Subcutaneous abdominal adipose tissue (tissue), 5 donors: ENCODE results near the gene LRRIQ1.

ENCODE experiments used
- H3K27ac ChIP-seq: one replicate; pipeline ENCODE4 v1.7.0; 2013; ENCODE audit warnings: low read depth, mild to moderate bottlenecking, inconsistent platforms, low read length, moderate library complexity
- H3K27me3 ChIP-seq, 5 donors: one replicate each; pipeline ENCODE4 v1.7.0; 2013; ENCODE audit warnings: low read length in 5 of 5, inconsistent platforms in 1 of 5; ENCODE audit not compliant: control insufficient read depth in 5 of 5, insufficient read depth in 4 of 5
- H3K36me3 ChIP-seq, 5 donors: one replicate each; pipeline ENCODE4 v1.7.0; 2013; ENCODE audit warnings: low read length in 5 of 5; ENCODE audit not compliant: control insufficient read depth in 5 of 5, insufficient read depth in 5 of 5
- H3K4me1 ChIP-seq, 5 donors: one replicate each; pipeline ENCODE4 v1.7.0; 2013; ENCODE audit warnings: low read length in 5 of 5, mild to moderate bottlenecking in 3 of 5, moderate library complexity in 1 of 5; ENCODE audit not compliant: control insufficient read depth in 5 of 5, insufficient read depth in 5 of 5
- H3K4me3 ChIP-seq, 5 donors: one replicate each; pipeline ENCODE4 v1.7.0; 2013; ENCODE audit warnings: low read length in 5 of 5, low read depth in 1 of 5
- H3K9ac ChIP-seq, 5 donors: one replicate each; pipeline ENCODE4 v1.7.0; 2013; ENCODE audit warnings: low read length in 5 of 5, mild to moderate bottlenecking in 4 of 5, moderate library complexity in 3 of 5
- H3K9me3 ChIP-seq, 5 donors: one replicate each; pipeline ENCODE4 v1.7.0; 2013; ENCODE audit warnings: low read length in 5 of 5; ENCODE audit not compliant: control insufficient read depth in 5 of 5
- donor health status: healthy.
- donor health status: healthy.
- donor health status: healthy.
- donor health status: healthy.
- donor health status: healthy.

LRRIQ1 gene

GRCh38 chr12:85005615-85006014 is 30.5 kb upstream of the LRRIQ1 start:
- Histone ChIP-seq H3K27ac (no peak overlapping the region), H3K4me1 (peaks cover 2 to 10% (median 7%) of the 10 kb centered on the region in 5 donors), H3K9ac (no peak overlapping the region), H3K9me3 (no peaks in the 10 kb centered on the region), H3K4me3 (no peak overlapping the region), H3K36me3 (no peaks in the 10 kb centered on the region), H3K27me3 (no peaks in the 10 kb centered on the region)

DNA sequence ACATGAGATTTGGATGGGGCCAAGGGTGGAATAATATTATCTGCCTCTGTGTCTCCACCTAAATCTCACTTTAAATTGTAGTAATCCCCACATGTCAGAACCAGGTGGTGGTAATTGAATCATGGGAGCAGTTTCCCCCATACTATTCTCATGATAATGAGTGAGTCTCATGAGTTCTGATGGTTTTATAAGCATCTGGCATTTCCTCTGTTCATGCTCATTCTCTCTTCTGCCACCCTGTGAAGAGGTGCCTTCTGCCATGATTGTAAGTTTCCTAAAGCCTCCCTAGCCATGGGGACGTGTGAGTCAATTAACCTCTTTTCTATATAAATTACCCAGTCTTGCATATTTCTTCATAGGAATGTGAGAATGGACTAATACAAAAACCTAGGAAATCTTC is 29.9 kb upstream of the LRRIQ1 start:
- Histone ChIP-seq H3K9me3 (no peaks in the 10 kb centered on the region), H3K27me3 (no peaks in the 10 kb centered on the region), H3K4me3 (no peak overlapping the region), H3K9ac (no peak overlapping the region), H3K27ac (no peak overlapping the region), H3K4me1 (peaks cover 2 to 10% (median 7%) of the 10 kb centered on the region in 5 donors), H3K36me3 (no peaks in the 10 kb centered on the region)

GRCh38 chr12:85007836-85008235 is 28.3 kb upstream of the LRRIQ1 start:
- H3K27ac ChIP-seq, result no peak overlapping the region
- no peaks in the 10 kb centered on the region for H3K27me3 ChIP-seq
- no peaks in the 10 kb centered on the region for H3K36me3 ChIP-seq
- H3K9me3 ChIP-seq, result no peaks in the 10 kb centered on the region
- H3K9ac ChIP-seq, result no peak overlapping the region
- H3K4me3 ChIP-seq, result no peak overlapping the region
- peaks cover 2 to 10% (median 7%) of the 10 kb centered on the region in 5 donors for H3K4me1 ChIP-seq

DNA sequence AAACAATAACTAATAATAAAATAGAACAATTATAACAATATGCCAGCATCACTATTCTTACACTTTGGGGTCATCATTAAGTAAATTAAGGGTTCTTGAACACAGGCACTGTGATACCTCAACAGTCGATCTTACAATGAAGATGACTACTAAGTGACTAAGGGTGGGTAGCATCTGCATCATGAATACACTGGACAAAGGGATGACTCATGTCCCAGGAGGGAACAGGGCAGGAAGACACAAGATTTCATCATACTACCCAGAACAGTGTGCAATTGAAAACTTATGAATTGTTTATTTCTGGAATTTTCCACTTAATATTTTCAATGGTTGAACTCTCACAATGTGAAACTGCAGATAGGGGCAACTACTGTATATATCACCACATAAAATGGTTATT is 19.7 kb upstream of the LRRIQ1 start:
- H3K4me3 ChIP-seq, result no peak overlapping the region
- no peaks in the 10 kb centered on the region for H3K36me3 ChIP-seq
- no peaks in the 10 kb centered on the region for H3K9me3 ChIP-seq
- no peak overlapping the region for H3K9ac ChIP-seq
- H3K4me1 ChIP-seq, result peaks cover 0 to 4% (median 0%) of the 10 kb centered on the region in 5 donors
- H3K27ac ChIP-seq, result no peak overlapping the region
- no peaks in the 10 kb centered on the region for H3K27me3 ChIP-seq

- Histone ChIP-seq H3K9me3 (no peaks in the 10 kb centered on the region), H3K4me3 (no peak overlapping the region), H3K27me3 (no peaks in the 10 kb centered on the region), H3K9ac (no peak overlapping the region), H3K4me1 (peaks cover 0 to 4% (median 0%) of the 10 kb centered on the region in 5 donors), H3K36me3 (no peaks in the 10 kb centered on the region), H3K27ac (no peak overlapping the region)
Observed at GRCh38 chr12:85017133-85017532, 19.0 kb upstream of the LRRIQ1 start.

DNA sequence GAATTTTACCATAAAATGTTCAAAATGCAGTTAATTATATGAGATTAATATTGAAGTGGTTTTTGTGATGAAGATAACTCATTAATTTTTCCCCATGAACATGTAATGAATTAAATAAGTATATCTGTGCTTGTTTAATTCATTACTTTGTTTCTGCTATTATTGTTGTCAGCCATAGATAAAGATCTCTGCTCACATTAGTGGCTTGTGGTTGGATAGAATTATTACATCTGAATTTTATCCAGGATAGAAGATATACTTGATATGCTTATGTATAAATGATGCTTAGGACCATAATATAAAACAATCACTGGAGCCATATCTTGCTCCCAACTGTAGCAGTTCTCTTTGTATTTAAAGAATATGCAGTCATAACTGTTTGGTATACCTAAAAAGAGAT is 18.5 kb upstream of the LRRIQ1 start:
- Histone ChIP-seq H3K4me3 (no peak overlapping the region), H3K27ac (no peak overlapping the region), H3K4me1 (peaks cover 0 to 4% (median 0%) of the 10 kb centered on the region in 5 donors), H3K36me3 (no peaks in the 10 kb centered on the region), H3K27me3 (no peaks in the 10 kb centered on the region), H3K9ac (no peak overlapping the region), H3K9me3 (no peaks in the 10 kb centered on the region)

DNA sequence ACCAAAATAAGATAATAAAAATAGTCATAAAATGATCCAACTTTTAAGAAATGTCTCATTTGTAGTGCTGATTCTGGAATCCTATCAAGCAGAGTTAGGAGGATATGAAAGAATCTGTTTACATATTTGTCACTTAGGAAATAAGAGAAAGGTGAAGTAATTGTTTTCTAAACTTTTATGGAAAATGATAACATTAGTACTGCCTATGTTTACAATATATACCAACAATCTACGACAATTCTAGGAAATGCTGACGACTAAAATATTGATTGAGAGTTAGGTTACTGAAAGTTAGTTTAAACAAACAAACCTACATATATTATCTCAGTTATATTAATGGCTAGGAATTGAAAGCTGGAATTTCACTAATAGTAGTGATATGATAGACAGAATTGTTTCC is 18.1 kb upstream of the LRRIQ1 start:
- H3K9ac ChIP-seq, result no peak overlapping the region
- no peaks in the 10 kb centered on the region for H3K27me3 ChIP-seq
- no peak overlapping the region for H3K4me3 ChIP-seq
- H3K27ac ChIP-seq, result no peak overlapping the region
- H3K9me3 ChIP-seq, result no peaks in the 10 kb centered on the region
- peaks cover 0 to 4% (median 0%) of the 10 kb centered on the region in 5 donors for H3K4me1 ChIP-seq
- no peaks in the 10 kb centered on the region for H3K36me3 ChIP-seq

DNA sequence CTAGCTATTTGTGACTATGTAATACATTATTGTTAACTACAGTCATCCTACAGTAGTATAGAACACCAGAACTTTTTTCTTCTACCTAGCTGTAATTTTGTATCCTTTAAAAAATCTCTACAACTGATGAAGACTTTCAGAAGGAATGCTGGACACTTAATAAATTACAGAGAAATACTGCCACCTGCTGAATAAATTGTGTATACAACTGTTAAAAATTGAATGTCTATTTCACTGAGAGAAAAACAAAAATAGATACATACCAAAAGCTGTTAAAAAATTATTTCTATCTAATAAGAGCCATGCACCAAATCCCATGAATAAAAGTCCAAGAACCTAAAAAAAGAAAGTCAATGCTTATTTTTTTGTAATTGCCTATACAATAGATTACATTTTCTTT is 6.7 kb upstream of the LRRIQ1 start:
- Histone ChIP-seq H3K4me3 (no peak overlapping the region), H3K36me3 (no peaks in the 10 kb centered on the region), H3K9ac (no peak overlapping the region), H3K4me1 (no peaks in the 10 kb centered on the region), H3K9me3 (no peaks in the 10 kb centered on the region), H3K27me3 (peaks cover 0 to 6% (median 0%) of the 10 kb centered on the region in 5 donors), H3K27ac (no peak overlapping the region)

GRCh38 chr12:85036733-85037132 is 582 bp downstream of the LRRIQ1 start:
- Histone ChIP-seq H3K27me3 (peaks cover 0 to 3% (median 0%) of the 10 kb centered on the region in 5 donors), H3K9me3 (no peaks in the 10 kb centered on the region), H3K9ac (peak overlapping the region in 2 of 5 donors; percentile 56 to 64), H3K36me3 (no peaks in the 10 kb centered on the region), H3K4me3 (peak overlapping the region; percentile 59 to 92 (median 81)), H3K27ac (no peak overlapping the region), H3K4me1 (peaks cover 0 to 9% (median 8%) of the 10 kb centered on the region in 5 donors)

GRCh38 chr12:85041395-85041794 is 5.2 kb downstream of the LRRIQ1 start:
- Histone ChIP-seq H3K27ac (no peak overlapping the region), H3K9me3 (no peaks in the 10 kb centered on the region), H3K27me3 (no peaks in the 10 kb centered on the region), H3K4me3 (no peak overlapping the region), H3K36me3 (no peaks in the 10 kb centered on the region), H3K9ac (no peak overlapping the region), H3K4me1 (peaks cover 0 to 5% (median 4%) of the 10 kb centered on the region in 5 donors)

DNA sequence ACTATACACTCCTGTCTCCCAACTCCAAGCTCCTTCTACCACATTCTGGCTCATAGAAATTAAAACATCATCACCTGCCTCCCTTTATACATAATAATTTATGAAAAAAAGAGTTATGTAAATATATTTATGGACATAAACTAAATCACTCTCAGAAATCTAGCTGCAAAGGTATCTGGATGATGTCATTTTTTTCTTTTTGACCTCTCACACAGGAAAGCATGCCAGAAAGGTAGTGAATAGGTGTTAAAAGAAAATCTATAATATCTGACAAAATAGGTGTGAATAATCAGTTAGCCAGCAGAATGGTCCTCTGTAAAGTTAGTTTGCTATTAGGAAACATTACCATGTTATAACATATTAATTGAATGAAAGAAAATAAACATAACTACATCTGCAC is 7.7 kb downstream of the LRRIQ1 start:
- Histone ChIP-seq H3K4me1 (no peaks in the 10 kb centered on the region), H3K27me3 (no peaks in the 10 kb centered on the region), H3K9ac (no peak overlapping the region), H3K27ac (no peak overlapping the region), H3K36me3 (no peaks in the 10 kb centered on the region), H3K4me3 (no peak overlapping the region), H3K9me3 (no peaks in the 10 kb centered on the region)
